ENCODE data around the gene RNF144B. TPM values are rescaled to one million over a fixed set of nuclear protein-coding genes. Genes with fewer than 3 reads are reported as not detected.
A peak's percentile ranks its signal among the peaks of the same experiment; 100 is the strongest.
"Not testable (repeated sequence)": the region's sequence is repeated elsewhere in the genome, so short reads cannot be mapped to it uniquely, and the experiment has no call there.

RNF144B gene
- total RNA-seq, 1 experiment from 2014 or later = 1.3 TPM

DNA sequence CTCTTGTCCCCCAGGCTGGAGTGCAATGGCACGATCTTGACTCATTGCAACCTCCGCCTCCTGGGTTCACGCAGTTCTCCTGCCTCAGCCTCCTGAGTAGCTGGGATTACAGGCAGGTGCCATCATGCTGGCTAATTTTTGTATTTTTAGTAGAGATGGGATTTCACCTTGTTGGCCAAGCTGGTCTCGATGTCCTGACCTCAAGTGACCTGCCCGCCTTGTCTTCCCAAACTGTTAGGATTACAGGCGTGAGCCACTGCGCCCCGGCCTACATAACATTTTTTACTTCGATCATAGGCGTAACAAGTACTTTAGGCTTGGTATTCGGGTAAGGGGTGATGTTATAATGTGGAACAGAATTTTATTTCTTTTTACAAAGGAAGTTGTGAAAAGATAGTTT is 22.5 kb downstream of the RNF144B start:
- not testable (repeated sequence) for DNase-seq (ENCODE audit: low spot score)

DNA sequence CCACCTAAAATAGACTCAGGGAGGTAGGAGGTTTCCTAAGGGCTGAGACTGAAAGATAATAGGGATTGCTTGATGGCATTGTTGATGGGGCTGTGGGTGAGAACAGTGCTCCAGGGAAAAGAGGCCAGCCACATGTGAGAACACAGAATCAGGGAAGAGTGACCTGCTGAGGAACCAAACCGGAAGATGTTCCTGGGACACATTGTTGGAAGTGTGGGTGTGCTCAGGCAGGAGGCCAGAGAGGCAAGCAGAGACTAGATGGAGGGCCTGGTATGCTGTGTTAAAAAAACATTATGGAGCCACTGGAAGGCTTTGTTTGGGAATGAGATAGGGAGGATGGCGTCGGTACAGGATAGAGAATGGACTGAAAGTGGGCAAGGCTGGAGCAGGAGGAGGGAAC is 23.3 kb downstream of the RNF144B start:
- no peak for DNase-seq (ENCODE audit: low spot score)

DNA sequence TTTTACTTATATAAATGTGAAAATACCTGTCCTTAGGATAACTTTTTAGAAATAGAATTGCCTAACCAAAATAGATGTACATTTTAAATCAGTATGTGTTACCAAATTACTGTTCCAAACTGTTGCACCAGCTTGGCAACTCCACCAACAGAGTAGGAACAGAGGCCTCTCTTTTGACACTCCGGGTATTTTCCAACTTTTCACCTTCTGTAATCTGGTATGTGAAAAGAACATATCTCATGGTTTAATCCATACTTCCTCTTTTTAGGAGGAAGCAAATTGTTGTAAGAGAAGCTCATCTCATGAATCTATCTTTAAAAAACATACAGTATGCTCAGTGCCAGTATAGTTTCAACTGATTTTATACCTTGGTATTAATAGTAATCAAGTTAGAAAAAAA is 24.9 kb downstream of the RNF144B start:
- no peak for DNase-seq (ENCODE audit: low spot score)

DNA sequence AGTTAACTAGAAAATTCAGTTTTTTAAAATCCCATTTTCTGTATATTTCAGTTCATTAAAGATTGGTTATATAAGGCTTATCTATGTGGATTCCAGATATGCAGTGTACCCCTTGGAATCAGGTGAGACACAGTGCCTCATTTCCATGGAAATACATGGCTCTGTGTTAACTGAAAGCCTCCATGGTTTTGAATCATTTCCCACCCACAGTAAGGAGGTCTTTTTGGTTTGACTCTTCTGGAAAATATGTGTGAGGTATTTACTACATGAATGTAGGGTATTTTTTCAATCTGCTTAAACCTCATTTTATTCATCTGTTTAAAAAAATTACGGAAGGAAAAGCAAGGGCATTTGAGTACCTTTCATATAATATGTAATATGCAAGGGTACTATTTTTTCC is 25.5 kb downstream of the RNF144B start:
- no peak for DNase-seq (ENCODE audit: low spot score)

DNA sequence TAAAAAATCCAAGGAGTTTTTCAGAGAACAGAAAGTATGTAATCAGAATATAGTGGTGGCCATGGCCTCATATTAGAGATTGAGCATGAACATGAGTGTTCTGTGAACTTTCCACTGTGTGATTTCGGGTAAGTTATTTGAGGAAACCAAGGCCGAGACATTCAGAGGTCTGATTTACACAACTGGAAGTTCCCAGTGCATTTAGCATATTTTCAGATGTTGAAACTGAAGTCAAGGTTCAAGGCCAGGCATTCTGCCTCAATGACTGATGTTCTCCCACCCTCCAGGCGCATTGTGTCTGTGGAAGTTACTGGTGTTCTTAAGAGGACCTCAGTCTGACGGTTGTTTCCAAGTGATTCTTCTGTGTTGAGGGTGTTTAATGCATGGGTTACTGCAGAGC is 26.2 kb downstream of the RNF144B start:
- DNase-seq (ENCODE audit: low spot score) = no peak

DNA sequence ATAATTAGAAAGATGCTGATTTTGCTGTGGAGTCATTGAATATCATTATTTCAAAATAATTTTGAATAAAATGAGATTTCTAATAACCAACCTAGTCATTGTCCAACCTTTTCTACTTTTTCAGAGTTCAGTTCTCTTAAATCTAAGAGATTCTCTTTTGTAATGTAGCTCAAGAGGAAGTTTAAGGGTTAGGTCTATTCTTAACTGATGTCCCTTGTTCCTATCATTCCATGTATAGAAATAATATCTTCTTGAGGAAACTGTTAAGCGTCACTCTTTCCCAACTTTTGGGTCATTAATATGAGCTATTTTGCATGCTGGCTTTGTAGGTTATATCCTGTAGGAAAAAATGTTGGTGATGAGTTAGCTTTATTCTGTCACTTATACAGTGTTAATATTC is 27.0 kb downstream of the RNF144B start:
- no peak for DNase-seq (ENCODE audit: low spot score)

DNA sequence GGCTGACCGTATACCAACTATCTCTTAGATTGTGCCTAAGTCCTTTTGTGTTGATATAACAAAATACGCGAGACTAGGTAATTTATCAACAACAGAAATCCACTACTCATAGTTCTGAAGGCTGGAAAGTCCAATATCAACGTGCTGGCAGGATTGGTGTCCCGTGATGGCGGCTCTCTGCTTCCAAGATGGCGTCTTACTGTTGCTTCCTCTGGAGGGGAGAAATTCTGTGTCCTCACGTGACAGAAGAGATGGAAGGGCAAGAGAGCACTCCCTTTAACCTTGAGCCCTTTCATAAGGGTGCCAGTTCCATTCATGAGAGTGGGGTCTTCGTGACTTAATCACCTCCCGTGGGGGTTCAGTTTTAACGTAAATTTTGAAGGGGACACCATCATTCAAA is 28.1 kb downstream of the RNF144B start:
- DNase-seq (ENCODE audit: low spot score) = no peak

DNA sequence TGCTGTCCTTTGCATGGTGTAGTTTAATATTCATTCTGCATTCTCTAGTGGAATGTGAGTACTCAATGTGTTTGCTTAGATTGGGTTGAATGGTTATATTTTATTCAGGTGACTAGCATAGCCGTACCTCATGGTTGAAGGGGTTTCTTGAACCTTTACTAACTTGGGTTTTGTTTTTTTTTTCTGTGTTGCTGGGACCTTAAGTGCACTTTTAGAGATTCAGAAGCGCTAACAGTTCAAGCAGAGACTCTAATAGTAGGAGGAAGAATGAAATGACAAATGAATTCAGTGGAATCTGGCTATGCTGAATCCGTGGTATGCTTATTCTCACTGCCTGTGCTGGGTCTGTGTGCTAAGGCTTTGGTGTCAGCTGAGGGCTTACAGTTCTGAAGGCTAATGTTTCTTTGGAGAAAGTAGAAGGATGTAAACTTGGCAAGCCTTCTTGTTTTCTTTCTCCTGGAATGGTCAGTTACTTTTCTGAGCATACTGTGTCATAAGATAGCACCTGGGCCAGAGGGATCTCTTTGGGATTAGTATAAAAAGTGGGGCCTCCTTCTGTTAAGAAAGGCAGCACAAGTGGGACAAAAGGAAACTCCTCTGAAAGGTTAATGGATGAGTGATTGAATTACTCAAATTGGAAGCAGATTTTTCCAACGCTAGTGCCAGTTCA is 28.7 kb downstream of the RNF144B start:
- DNase-seq (ENCODE audit: low spot score) = no peak

DNA sequence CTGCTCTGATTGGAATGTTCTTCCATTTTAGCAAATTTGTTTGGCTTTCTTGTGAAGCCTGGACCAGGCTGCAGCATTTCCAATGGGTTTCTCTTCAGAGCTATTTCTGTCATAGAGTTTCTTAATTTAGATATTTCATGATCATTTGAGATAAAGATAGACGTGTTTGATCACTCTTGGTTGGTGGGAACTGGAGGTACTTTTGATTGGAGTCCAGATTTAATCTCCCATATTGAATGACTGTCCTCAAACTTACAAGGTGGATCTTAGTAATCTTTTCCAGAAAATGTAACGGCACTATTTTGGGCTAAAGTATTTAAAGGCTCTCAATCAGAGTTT is 29.2 kb downstream of the RNF144B start:
- DNase-seq (ENCODE audit: low spot score) = no peak

DNA sequence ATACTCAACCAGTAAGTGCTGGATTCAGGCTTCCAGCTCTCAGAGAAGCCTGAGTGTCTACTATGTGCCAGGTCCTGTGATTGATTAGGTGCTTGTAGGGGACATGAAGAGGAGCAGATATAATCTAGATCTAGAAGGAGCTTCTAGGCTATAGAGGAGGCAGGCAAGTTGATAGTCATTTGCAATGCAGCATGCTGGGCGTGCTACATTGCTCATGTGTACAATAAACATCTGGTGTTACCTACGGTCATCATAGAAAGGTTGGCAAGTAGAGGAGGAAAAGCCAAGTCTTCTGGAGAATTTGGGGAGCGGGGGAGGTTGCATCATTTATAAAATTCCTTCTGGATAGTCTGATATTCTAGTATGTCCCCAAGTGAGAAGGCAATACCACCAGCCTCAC is 33.2 kb downstream of the RNF144B start:
- no peak for DNase-seq (ENCODE audit: low spot score)

DNA sequence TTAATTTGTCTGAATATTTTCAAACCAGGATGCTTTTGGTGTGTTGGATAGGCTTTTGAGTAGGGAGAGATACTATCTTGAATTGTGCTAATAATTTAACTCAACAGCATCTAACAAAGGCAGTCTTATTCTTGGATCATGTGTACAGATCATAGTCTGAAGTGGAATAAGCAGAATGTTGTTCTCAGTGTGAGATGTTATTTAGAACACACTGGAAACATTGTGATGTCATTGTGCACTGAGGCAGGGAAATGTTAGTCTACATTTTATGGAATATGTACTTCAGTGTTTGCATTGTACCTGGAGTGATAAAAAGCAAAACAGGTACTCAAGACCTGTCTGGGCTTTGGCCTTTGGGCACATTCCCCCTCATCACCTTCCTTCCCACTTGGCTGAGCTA is 35.0 kb downstream of the RNF144B start:
- no peak for DNase-seq (ENCODE audit: low spot score)

DNA sequence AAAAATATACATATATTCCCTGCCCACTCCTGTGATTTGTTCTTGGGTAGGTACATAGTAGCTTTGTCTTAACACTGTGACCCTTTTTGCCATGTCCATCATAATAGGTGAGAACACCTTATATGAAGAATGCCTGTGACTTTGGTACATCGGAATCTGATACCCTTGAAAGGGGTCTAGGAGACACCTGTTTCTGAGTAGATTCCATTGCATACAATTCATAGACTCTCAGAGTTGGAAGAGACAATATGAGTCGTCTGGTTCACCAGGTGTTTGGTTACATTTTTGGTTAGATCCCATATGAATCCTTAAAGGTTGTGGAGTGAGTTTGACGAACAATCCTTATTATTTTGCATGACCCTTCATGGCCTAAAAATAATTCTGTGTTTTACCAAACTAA is 36.3 kb downstream of the RNF144B start:
- no peak for DNase-seq (ENCODE audit: low spot score)

DNA sequence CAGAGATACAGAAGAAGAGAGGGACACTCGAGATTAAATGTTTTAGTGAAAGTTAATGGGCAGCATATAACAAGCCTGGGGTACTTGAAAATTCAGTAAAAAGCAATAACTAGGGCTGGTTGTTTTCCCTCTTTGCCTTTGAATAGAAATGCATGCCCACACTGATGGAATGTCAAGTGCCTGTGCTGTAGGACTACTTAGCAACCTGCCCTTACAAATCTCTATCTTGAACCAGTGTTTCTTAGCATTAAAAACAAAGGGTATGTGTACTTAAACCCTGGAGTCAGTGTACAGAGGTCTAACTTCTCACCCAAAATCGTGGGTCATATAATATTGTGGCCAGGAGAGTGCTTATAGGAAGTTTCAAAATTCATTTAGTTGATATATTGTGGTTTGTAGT is 37.1 kb downstream of the RNF144B start:
- DNase-seq (ENCODE audit: low spot score) = no peak

DNA sequence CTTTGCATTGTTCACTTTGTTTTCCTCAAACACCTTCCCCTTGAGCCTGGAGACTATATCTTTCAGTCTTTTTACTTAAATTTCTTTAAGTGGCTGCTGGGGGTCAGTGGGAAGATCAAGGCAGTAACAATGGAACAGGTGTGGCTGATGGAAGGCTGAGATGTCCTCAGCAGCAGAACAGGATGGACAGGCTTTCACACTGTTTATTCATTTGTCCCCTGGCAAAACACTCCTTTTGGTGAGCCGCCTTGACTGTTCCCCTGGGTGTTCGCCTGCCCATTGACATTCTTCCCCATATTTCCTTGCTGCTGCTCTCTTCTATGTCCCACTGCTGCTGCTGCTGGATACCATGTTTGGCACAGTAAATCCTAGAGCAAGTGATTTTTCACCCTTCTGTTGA is 38.1 kb downstream of the RNF144B start:
- no peak for DNase-seq (ENCODE audit: low spot score)

DNA sequence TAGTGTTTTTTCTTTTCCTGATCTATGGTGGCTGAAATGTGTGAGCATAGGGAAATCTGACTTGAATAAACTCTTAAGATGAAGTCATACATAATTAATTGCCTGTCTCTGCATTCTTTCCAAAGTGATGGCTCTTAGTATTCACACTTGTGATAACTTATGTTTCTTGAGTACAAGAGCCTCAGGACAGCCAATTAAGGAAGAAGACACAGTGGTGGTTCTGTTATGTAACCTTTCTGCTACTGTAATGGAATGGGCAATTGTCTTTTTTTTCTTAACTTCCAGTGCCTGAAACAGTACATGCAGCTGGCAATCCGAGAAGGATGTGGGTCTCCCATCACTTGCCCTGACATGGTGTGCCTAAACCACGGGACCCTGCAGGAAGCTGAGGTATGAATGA is 40.1 kb downstream of the RNF144B start:
- no peak for DNase-seq (ENCODE audit: low spot score)

DNA sequence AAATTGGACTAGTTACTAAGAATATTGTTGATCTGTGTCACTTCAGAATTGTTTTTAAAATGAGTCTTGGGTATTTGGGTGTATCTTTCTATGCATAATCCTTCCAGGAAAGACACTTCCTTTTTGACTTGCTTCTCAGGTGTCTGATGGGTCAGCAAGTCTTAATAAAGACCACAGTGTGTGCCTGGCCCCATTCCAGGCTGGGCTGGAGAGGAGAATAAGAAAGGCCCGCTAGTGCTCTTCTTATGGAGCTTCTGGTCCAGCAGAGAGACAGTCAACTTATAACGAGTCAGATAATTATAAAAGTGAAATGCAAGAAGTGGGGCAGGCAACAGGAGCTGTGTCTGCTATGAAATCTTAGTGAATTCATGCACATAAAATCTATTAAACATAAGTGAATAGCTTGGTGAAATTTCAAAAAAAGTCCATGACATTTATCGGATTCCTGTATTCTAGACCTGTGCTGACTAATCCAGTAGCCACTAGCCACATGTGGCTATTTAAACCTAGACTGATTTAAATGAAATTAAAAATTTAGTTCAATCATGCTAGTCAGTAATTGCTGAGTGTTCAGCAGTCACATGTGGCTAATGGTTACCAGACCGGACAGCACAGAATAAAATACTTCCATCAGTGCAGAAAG is 42.6 kb downstream of the RNF144B start:
- DNase-seq (ENCODE audit: low spot score) = no peak

DNA sequence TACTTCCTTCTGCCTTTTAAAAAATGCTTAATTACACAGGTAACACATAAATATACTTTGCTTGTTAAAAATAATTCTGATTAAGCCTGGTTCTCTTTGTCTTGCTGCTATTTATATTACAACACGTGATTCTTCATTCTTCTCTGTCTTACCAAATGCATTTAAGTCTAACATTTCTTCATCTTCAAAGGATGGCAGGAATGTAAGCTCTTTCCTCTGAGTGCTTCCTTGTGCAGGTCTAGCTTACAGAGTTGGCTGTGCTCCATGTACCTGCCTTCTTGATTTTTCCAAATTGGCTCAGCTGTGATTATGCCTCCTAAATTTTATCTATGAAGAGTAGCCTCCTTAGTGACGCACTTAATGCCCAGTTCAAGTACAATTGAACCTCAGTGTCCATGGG is 44.4 kb downstream of the RNF144B start:
- DNase-seq (ENCODE audit: low spot score) = no peak

DNA sequence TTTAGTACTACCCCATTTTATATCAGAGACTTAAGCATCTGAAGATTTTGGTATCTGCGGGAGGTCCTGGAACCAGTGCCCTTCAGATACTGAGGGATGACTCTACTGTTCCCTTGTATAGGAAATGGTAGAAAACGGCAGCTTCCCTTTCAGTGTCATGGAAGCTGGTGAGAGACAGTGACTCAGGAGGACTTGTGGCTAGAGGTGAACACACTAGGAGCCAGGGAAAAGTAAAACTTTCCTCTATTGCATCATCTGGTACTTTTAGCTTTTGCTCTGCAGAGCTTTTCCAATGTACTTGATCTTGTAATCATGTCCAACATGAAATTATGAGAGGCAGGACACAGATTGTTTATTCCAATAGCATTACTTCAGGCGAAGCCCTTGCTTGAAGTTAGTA is 45.0 kb downstream of the RNF144B start:
- DNase-seq (ENCODE audit: low spot score) = peak; percentile 5

DNA sequence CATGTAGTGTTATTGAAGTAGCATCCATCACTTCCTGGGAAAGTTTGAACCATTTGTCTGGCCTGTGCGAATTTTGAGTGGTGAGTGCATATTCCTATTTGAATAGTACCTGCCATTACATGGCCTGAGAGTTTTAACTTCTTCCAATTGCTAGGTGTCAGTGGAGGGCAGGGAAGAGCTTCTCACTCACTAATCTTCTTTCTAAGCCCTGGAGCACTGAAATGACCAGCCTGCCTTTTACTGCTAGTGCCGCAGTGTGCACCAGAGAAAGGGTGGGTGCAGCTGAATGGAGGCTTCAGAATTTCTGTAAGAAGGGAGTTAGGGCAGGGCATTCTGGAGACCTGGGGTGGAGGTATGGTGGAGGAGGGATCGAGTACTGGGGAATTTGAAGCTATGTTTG is 45.5 kb downstream of the RNF144B start:
- DNase-seq (ENCODE audit: low spot score) = no peak

DNA sequence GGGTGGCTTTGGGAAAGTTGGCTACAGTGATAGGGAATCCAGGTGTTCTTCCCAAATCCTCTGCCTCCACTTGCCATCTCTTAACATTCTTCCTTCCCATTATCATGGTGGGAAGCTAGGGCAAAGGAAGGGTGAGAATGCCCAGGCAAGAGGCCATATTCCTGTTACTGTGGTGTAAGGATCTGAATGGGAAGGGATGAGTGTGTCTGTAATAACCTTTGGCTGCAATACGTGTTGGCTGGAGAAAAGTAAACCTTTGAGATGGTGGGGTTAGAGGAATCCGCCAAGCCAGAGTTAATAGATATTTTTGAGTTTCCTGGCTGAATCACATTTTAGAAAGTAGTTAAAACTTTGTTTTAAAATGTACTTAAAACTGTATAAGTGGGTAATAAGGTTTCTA is 45.9 kb downstream of the RNF144B start:
- no peak for DNase-seq (ENCODE audit: low spot score)

DNA sequence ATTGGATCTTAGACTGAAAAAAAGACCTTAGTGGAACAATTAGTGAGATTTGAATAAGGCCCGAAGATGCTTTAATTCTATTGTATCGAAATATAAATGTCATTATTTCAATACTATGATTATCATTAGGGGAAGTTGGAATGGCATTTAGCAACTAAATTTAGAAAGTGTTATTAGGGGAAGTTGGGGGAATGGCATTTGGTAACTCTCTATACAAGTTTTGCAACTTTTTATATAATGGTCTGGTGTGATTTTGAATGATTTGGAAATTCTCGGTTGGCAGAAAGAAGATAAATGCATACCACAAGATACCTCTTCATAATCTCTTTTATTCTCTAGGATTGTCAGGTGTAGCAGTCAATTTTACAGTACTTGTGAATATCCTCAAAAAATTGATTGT is 49.2 kb downstream of the RNF144B start:
- DNase-seq (ENCODE audit: low spot score) = no peak

DNA sequence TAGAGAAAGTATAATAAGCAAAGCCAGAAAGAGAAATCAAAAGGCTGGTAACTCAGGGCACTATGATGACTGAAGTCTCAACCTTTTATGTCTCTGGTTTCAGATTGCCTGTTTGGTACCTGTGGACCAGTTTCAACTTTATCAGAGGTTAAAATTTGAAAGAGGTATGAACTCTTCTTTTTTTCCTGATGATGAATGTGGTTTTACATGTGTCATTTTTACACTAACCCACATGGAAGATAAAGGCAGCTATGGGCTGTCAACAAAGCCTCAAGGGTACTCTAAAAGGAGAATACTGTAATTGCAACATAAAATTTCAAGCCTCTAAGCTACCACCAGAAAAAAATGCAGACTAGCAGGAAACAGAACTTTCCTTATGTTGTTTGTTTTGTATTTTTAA is 52.4 kb downstream of the RNF144B start:
- no peak for DNase-seq (ENCODE audit: low spot score)

DNA sequence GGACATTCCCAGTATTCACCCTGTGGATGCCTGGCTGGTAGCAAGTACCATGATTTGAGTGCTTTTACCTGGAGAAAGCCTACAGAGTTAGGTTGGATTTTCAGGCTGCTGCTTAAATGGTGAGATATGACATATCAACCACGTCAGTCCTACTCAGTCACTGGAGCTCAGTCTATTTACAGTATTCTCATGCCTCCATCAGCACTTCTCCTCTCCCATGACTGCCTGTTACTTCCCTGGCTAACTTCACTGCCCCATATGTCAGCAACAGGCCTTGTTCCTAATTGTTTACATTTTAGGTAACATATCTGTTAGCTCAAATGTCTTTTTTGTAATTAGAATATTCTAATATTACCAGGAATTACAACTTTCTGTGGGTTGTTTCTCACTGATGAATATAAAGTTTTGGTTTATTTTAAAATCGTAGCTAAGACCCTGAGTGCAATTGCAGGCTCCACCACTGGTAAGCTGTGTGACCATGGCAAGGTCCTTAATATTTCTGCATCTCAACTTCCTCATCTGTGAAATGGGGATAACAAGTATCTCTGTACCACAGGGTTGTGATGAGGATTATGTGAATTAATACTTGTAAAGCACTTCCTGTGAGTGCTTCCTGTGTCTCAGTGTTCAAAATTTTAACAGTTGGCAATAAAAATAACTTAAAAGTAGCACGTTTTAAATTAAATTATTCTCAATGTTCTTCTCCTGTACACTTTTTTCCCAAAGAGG is 54.3 kb downstream of the RNF144B start:
- no peak for DNase-seq (ENCODE audit: low spot score)

All from A172 (cell line).